DOHH2 (cell line): ENCODE results near the gene SP9.

Experiments
- EZH2phosphoT487 ChIP-seq: fragments of 200-600 bp; sonication (generic); IDR thresholded peaks from 2 replicates; pipeline ENCODE4 v1.6.1; 2017; ENCODE audit warnings: borderline replicate concordance, mild to moderate bottlenecking, antibody characterized with exemption, low read length, moderate library complexity, mixed read lengths
- TF ChIP-seq, protein P1 (sequence below): fragments of 200-600 bp; sonication (generic); IDR thresholded peaks from one replicate; pipeline ENCODE4 v1.5.1; 2014; ENCODE audit warnings: antibody characterized with exemption, mild to moderate bottlenecking, low read depth, low read length; ENCODE audit not compliant: poor library complexity, severe bottlenecking

DNA sequence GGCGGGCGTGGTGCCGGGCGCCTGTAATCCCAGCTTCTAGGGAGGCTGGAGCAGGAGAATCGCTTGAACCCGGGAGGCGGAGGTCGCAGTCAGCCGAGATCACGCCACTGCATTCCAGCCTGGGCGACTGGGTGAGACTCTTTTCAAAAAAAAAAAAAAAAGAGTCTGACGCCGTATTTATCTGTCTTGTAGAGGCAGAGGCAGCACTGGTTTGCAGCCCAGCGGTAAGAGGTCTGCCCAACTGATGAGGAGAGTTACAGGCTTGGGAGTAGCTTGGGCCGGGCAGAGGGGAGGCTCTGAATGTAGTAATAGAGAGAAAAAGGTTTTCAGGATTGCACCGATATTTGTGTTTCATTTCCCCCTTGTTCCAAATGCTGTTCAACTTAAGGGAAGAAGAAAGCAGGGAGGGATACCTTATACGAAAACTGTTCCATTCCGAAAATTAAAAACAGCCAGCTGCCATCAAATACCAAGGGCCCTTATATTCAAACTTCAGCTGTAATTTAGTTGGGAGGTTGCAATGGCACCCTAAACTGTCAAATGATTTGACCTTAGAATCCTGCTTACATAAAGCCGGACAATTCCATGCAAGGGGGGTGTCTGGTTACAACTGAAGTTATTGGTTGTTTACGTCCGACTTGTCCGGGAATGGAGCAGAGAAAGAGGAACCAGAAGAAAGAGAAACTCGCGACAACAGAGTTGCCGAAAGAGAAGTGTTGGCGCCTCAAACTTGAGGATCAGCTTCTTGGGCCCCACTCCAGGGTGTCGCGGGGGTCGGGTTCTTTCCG is 9.2 kb upstream of the SP9 start:
- TF ChIP-seq, protein P1, sequence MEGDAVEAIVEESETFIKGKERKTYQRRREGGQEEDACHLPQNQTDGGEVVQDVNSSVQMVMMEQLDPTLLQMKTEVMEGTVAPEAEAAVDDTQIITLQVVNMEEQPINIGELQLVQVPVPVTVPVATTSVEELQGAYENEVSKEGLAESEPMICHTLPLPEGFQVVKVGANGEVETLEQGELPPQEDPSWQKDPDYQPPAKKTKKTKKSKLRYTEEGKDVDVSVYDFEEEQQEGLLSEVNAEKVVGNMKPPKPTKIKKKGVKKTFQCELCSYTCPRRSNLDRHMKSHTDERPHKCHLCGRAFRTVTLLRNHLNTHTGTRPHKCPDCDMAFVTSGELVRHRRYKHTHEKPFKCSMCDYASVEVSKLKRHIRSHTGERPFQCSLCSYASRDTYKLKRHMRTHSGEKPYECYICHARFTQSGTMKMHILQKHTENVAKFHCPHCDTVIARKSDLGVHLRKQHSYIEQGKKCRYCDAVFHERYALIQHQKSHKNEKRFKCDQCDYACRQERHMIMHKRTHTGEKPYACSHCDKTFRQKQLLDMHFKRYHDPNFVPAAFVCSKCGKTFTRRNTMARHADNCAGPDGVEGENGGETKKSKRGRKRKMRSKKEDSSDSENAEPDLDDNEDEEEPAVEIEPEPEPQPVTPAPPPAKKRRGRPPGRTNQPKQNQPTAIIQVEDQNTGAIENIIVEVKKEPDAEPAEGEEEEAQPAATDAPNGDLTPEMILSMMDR = no peak
- TF ChIP-seq EZH2phosphoT487 = no peak
